Liver (tissue), 9 donors: ENCODE results near the gene DUSP1. TPM values are rescaled to one million over a fixed set of nuclear protein-coding genes. Genes with fewer than 3 reads are reported as not detected.

ENCODE experiments used
- DNase-seq: peaks from one replicate; pipeline ENCODE4 v3.0.0-alpha.2; 2017; ENCODE audit warnings: low spot score
- H3K27ac ChIP-seq, 2 donors: one replicate each; pipeline ENCODE4 v1.7.0; 2013; ENCODE audit warnings: inconsistent platforms in 2 of 2, low read length in 2 of 2, control low read depth in 1 of 2, low read depth in 1 of 2, mild to moderate bottlenecking in 1 of 2
- H3K27me3 ChIP-seq, 4 donors: one replicate each; pipeline versions ENCODE4 v1.6.1 to v1.7.0; 2013; ENCODE audit warnings: low read length in 3 of 4, inconsistent platforms in 1 of 4, mild to moderate bottlenecking in 1 of 4, moderate library complexity in 1 of 4; ENCODE audit not compliant: control insufficient read depth in 4 of 4, insufficient read depth in 4 of 4
- H3K36me3 ChIP-seq, 4 donors: one replicate each; pipeline versions ENCODE4 v1.6.1 to v1.7.0; 2013; ENCODE audit warnings: low read length in 3 of 4, mild to moderate bottlenecking in 3 of 4, low read depth in 1 of 4, moderate library complexity in 1 of 4; ENCODE audit not compliant: control insufficient read depth in 4 of 4, insufficient read depth in 3 of 4
- H3K4me1 ChIP-seq, 4 donors: one replicate each; pipeline versions ENCODE4 v1.6.1 to v1.7.0; 2013; ENCODE audit warnings: low read length in 3 of 4, mild to moderate bottlenecking in 3 of 4, moderate library complexity in 1 of 4; ENCODE audit not compliant: control insufficient read depth in 4 of 4, insufficient read depth in 4 of 4
- H3K4me3 ChIP-seq, 3 donors: one replicate each; pipeline versions ENCODE4 v1.6.1 to v1.7.0; 2013; ENCODE audit warnings: low read length in 3 of 3, control low read depth in 1 of 3, low read depth in 1 of 3, mild to moderate bottlenecking in 1 of 3
- H3K9ac ChIP-seq, 2 donors: one replicate each; pipeline ENCODE4 v1.7.0; 2013; ENCODE audit warnings: low read length in 2 of 2, mild to moderate bottlenecking in 2 of 2, moderate library complexity in 2 of 2, control low read depth in 1 of 2, low read depth in 1 of 2
- H3K9me3 ChIP-seq, 4 donors: one replicate each; pipeline versions ENCODE4 v1.6.1 to v1.7.0; 2013; ENCODE audit warnings: low read length in 3 of 4; ENCODE audit not compliant: control insufficient read depth in 4 of 4
- CTCF ChIP-seq: fragments of 150-350 bp; IDR thresholded peaks from 2 replicates; pipeline ENCODE4 v1.5.1; 2017; ENCODE audit warnings: improper control_type of control experiment, low read depth, low read length; ENCODE audit not compliant: missing input control
- EGR1 ChIP-seq, 2 donors: IDR thresholded peaks; 2 replicates each; pipeline ENCODE4 v1.6.1; 2016 to 2018; ENCODE audit warnings: antibody characterized with exemption in 2 of 2, low read depth in 2 of 2
- FOXA1 ChIP-seq: IDR thresholded peaks from 2 replicates; pipeline ENCODE4 v1.6.1; 2016; ENCODE audit warnings: antibody characterized with exemption
- FOXA2 ChIP-seq: IDR thresholded peaks from 2 replicates; pipeline ENCODE4 v1.6.1; 2016; ENCODE audit warnings: antibody characterized with exemption
- GABPA ChIP-seq, 2 donors: IDR thresholded peaks in 1 of 2; conservative IDR thresholded peaks in 1 of 2; 2 replicates each; pipeline ENCODE4 v1.6.1; 2016; ENCODE audit warnings: antibody characterized with exemption in 2 of 2, mild to moderate bottlenecking in 1 of 2, moderate library complexity in 1 of 2
- HNF4G ChIP-seq: IDR thresholded peaks from 2 replicates; pipeline ENCODE4 v1.6.1; 2016; ENCODE audit warnings: antibody characterized with exemption
- JUND ChIP-seq, 2 donors: IDR thresholded peaks; 2 replicates each; pipeline ENCODE4 v1.6.1; 2016; ENCODE audit warnings: antibody characterized with exemption in 2 of 2
- NR2F2 ChIP-seq: IDR thresholded peaks from 2 replicates; pipeline ENCODE4 v1.6.1; 2016; ENCODE audit warnings: antibody characterized with exemption
- RAD21 ChIP-seq, 2 donors: IDR thresholded peaks; 2 replicates each; pipeline ENCODE4 v1.6.1; 2016; ENCODE audit warnings: antibody characterized with exemption in 2 of 2, mild to moderate bottlenecking in 2 of 2
- RXRA ChIP-seq, 2 donors: IDR thresholded peaks; 2 replicates each; pipeline ENCODE4 v1.6.1; 2017 to 2018; ENCODE audit warnings: antibody characterized with exemption in 2 of 2, mild to moderate bottlenecking in 1 of 2
- SP1 ChIP-seq: IDR thresholded peaks from 2 replicates; pipeline ENCODE4 v1.6.1; 2018; ENCODE audit warnings: antibody characterized with exemption, mild to moderate bottlenecking
- TAF1 ChIP-seq: conservative IDR thresholded peaks from 2 replicates; pipeline ENCODE4 v1.6.1; 2016; ENCODE audit warnings: antibody characterized with exemption, mild to moderate bottlenecking
- YY1 ChIP-seq: IDR thresholded peaks from 2 replicates; pipeline ENCODE4 v1.6.1; 2016; ENCODE audit warnings: antibody characterized with exemption, mild to moderate bottlenecking
- WGBS: extraction: QIAGEN DNeasy Blood & Tissue Kit; methylation state at CpG from one replicate; pipeline ENCODE4 v1.1.7; 2013; 5-methylcytosine and 5-hydroxymethylcytosine counted together
- polyA plus RNA-seq, 2 donors: library from polyadenylated mRNA; stranded (reverse) in 1 of 2; unstranded in 1 of 2; fragments of 200-250 nt in 1 of 2; fragments of >200 nt in 1 of 2; fragmentation: Nextera tagmentation in 1 of 2; extraction: Ambion mirVana in 1 of 2; gene quantifications; one replicate each; pipeline versions ENCODE4 v1.2.1 to v1.2.3, GENCODE V29; 2013 to 2015
- total RNA-seq, 2 donors: library from RNA; depleted of rRNA; stranded (reverse); fragments of >200 nt; gene quantifications; one replicate each; pipeline ENCODE4 v1.2.3, GENCODE V29; 2014
- TF ChIP-seq, protein P1 (sequence below): IDR thresholded peaks from 2 replicates; pipeline ENCODE4 v1.6.1; 2016; ENCODE audit warnings: antibody characterized with exemption, mild to moderate bottlenecking
- TF ChIP-seq, protein P2 (sequence below): IDR thresholded peaks from 2 replicates; pipeline ENCODE4 v1.6.1; 2016; ENCODE audit warnings: antibody characterized with exemption
- TF ChIP-seq, protein P3 (sequence below): IDR thresholded peaks from 2 replicates; pipeline ENCODE4 v1.6.1; 2016; ENCODE audit warnings: antibody characterized with exemption
- donor health status: healthy.
- donor health status: healthy.
- donor health status: healthy.
- donor health status: healthy.
- donor health status: healthy.

Gene DUSP1
- total and polyA plus RNA-seq, 4 donors, result 53.2 to 237 (median 110) TPM

DNA sequence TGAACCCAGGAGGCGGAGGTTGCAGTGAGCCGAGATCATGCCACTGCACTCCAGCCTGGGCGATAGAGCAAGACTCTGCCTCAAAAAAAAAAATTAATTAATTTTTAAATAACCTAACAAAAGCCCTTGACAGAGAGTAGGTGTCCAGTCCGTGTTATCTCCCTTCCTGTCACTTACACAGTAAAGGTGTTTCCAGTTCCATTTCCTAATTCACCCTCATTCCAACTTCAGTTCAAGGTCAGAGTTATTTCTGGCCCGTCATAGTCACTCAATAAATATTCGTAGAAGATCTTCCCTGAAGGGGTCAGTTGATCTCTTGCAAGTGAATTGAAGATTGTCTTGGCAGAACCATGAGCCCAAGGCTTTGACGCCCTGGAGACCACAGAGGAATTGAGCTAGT is 46.7 kb upstream of the DUSP1 start (continued):
- TF ChIP-seq, protein P1, sequence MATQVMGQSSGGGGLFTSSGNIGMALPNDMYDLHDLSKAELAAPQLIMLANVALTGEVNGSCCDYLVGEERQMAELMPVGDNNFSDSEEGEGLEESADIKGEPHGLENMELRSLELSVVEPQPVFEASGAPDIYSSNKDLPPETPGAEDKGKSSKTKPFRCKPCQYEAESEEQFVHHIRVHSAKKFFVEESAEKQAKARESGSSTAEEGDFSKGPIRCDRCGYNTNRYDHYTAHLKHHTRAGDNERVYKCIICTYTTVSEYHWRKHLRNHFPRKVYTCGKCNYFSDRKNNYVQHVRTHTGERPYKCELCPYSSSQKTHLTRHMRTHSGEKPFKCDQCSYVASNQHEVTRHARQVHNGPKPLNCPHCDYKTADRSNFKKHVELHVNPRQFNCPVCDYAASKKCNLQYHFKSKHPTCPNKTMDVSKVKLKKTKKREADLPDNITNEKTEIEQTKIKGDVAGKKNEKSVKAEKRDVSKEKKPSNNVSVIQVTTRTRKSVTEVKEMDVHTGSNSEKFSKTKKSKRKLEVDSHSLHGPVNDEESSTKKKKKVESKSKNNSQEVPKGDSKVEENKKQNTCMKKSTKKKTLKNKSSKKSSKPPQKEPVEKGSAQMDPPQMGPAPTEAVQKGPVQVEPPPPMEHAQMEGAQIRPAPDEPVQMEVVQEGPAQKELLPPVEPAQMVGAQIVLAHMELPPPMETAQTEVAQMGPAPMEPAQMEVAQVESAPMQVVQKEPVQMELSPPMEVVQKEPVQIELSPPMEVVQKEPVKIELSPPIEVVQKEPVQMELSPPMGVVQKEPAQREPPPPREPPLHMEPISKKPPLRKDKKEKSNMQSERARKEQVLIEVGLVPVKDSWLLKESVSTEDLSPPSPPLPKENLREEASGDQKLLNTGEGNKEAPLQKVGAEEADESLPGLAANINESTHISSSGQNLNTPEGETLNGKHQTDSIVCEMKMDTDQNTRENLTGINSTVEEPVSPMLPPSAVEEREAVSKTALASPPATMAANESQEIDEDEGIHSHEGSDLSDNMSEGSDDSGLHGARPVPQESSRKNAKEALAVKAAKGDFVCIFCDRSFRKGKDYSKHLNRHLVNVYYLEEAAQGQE, result no peak
- no peak for TF ChIP-seq NR2F2

- Histone ChIP-seq H3K4me3 (no peak overlapping the region), H3K27ac (no peak overlapping the region), H3K9ac (no peak overlapping the region), H3K4me1 (peaks cover 0 to 4% (median 2%) of the 10 kb centered on the region in 4 donors), H3K36me3 (no peaks in the 10 kb centered on the region), H3K9me3 (no peaks in the 10 kb centered on the region), H3K27me3 (no peaks in the 10 kb centered on the region)
- 83% methylated on average over 5 of the region's 5 CpGs for WGBS
- DNase-seq, result no peak
- TF ChIP-seq JUND (IDR thresholded peaks at IDR 0.05) (no peak), FOXA2 (no peak), TAF1 (no peak)
- TF ChIP-seq, protein P2, sequence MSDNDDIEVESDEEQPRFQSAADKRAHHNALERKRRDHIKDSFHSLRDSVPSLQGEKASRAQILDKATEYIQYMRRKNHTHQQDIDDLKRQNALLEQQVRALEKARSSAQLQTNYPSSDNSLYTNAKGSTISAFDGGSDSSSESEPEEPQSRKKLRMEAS, result no peak
- TF ChIP-seq, protein P3, sequence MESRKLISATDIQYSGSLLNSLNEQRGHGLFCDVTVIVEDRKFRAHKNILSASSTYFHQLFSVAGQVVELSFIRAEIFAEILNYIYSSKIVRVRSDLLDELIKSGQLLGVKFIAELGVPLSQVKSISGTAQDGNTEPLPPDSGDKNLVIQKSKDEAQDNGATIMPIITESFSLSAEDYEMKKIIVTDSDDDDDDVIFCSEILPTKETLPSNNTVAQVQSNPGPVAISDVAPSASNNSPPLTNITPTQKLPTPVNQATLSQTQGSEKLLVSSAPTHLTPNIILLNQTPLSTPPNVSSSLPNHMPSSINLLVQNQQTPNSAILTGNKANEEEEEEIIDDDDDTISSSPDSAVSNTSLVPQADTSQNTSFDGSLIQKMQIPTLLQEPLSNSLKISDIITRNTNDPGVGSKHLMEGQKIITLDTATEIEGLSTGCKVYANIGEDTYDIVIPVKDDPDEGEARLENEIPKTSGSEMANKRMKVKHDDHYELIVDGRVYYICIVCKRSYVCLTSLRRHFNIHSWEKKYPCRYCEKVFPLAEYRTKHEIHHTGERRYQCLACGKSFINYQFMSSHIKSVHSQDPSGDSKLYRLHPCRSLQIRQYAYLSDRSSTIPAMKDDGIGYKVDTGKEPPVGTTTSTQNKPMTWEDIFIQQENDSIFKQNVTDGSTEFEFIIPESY, result no peak
Measured at GRCh38 chr5:172816925-172817562, 46.0 kb upstream of the DUSP1 start.

GRCh38 chr5:172815631-172816030 is 44.6 kb upstream of the DUSP1 start:
- Histone ChIP-seq H3K36me3 (no peaks in the 10 kb centered on the region), H3K27ac (no peak overlapping the region), H3K9ac (no peak overlapping the region), H3K4me1 (peaks cover 0 to 4% (median 2%) of the 10 kb centered on the region in 4 donors), H3K4me3 (no peak overlapping the region), H3K9me3 (no peaks in the 10 kb centered on the region), H3K27me3 (no peaks in the 10 kb centered on the region)
- DNase-seq, result no peak
- WGBS, result 80% methylated on average over 7 of the region's 7 CpGs
- TF ChIP-seq EGR1 (IDR thresholded peaks at IDR 0.05; ENCODE audit: low read depth in 2 of 2) (no peak), YY1 (no peak), RAD21 (IDR thresholded peaks at IDR 0.05) (no peak), HNF4G (no peak), FOXA1 (no peak), SP1 (no peak), NR2F2 (no peak), CTCF (no peak), RXRA (IDR thresholded peaks at IDR 0.05) (no peak), GABPA (IDR thresholded peaks at IDR 0.05 in 1 of 2, conservative IDR thresholded peaks at IDR 0.05 in 1 of 2) (no peak)
- TF ChIP-seq, protein P1, result no peak
- TF ChIP-seq, protein P2, result no peak
- TF ChIP-seq, protein P3, result no peak
